NCI-H1092 treated with DMSO at 0.1 percent for 48 hours (cell line): ENCODE results near the gene KCNC1.

ENCODE experiments used
- DNase-seq: peaks from one replicate; lab custom pipeline; 2025; lab: John Stamatoyannopoulos, UW

KCNC1 gene

GRCh38 chr11:17793642-17794170, 59.1 kb downstream of the KCNC1 start:
- no peak for DNase-seq

- no peak for DNase-seq
Measured at GRCh38 chr11:17794981-17795380, 60.4 kb downstream of the KCNC1 start.

- no peak for DNase-seq
Measured at GRCh38 chr11:17796154-17796553, 61.6 kb downstream of the KCNC1 start.

GRCh38 chr11:17798253-17798652, 63.7 kb downstream of the KCNC1 start:
- no peak for DNase-seq

- no peak for DNase-seq
Measured at GRCh38 chr11:17798716-17799115, 64.1 kb downstream of the KCNC1 start.

- DNase-seq = no peak
Measured at GRCh38 chr11:17799147-17799546, 64.6 kb downstream of the KCNC1 start.

GRCh38 chr11:17801166-17801565, 66.6 kb downstream of the KCNC1 start:
- DNase-seq = no peak

GRCh38 chr11:17802491-17802890, 67.9 kb downstream of the KCNC1 start:
- DNase-seq = peak; percentile 31

GRCh38 chr11:17803754-17804334, 69.3 kb downstream of the KCNC1 start:
- peak; percentile 21 for DNase-seq

GRCh38 chr11:17805043-17805442, 70.5 kb downstream of the KCNC1 start:
- DNase-seq = no peak

- no peak for DNase-seq
Measured at GRCh38 chr11:17805873-17806272, 71.3 kb downstream of the KCNC1 start.

GRCh38 chr11:17807034-17807433, 72.5 kb downstream of the KCNC1 start:
- no peak for DNase-seq

- DNase-seq = no peak
Measured at GRCh38 chr11:17810041-17810440, 75.5 kb downstream of the KCNC1 start.

- no peak for DNase-seq
Measured at GRCh38 chr11:17810746-17811145, 76.2 kb downstream of the KCNC1 start.

- no peak for DNase-seq
Measured at GRCh38 chr11:17811352-17811751, 76.8 kb downstream of the KCNC1 start.

GRCh38 chr11:17812091-17812864, 77.7 kb downstream of the KCNC1 start:
- DNase-seq = peak; percentile 68

GRCh38 chr11:17812865-17813187, 78.2 kb downstream of the KCNC1 start:
- DNase-seq = no peak

GRCh38 chr11:17813391-17814059, 78.9 kb downstream of the KCNC1 start:
- DNase-seq = no peak

GRCh38 chr11:17814546-17814945, 80.0 kb downstream of the KCNC1 start:
- no peak for DNase-seq

- no peak for DNase-seq
Measured at GRCh38 chr11:17816232-17816931, 81.8 kb downstream of the KCNC1 start.

GRCh38 chr11:17821648-17822400, 87.2 kb downstream of the KCNC1 start:
- DNase-seq = no peak

- DNase-seq = no peak
Measured at GRCh38 chr11:17822401-17822781, 87.8 kb downstream of the KCNC1 start.
